Ovary (tissue), 3 donors: Measurements from ENCODE around the gene APOL6.

Source experiments
- CTCF ChIP-seq, 3 donors: fragments of 450-650 bp in 2 of 3; fragments of 200-600 bp in 1 of 3; IDR thresholded peaks; one replicate each; pipeline versions ENCODE4 v1.5.1 to v1.8.0; 2016 to 2022; ENCODE audit warnings: antibody characterized with exemption in 3 of 3, mild to moderate bottlenecking in 1 of 3
- EP300 ChIP-seq: sonication (generic); formaldehyde crosslinking; IDR thresholded peaks from one replicate; pipeline ENCODE4 v1.6.1; 2017; ENCODE audit warnings: antibody characterized with exemption
- donor health status: DM: no; HTN: no; CAD: no.

DNA sequence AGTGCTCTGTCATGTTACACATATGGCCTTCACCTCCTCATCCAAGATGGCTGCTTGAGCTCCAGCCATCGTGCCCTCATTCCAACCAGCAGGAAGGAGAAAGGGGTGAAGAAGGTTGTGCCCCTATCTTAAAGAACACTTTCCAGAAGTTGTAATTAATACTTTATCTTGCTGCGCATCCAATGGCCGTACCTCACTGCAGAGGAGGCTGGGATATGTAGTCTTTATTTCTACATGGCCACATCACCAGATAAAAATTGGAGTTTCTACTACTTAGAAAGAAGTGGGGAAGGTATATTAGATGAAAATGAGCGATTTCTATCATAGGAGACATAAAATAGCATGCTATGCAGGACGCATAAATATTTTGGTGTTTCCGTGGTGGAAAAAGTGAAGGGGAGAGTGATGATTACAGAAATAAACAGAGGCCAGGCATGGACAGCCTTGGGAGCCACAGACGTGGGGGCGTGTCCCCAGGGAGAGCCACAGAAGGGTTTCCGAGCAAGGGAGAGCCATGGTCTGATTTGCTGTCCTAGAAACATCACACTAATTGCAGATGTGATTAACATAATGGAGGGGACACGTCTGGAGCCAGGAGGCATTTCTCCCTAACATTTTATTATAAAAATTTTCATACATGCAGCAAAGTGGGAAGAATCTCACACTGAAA is 22.3 kb upstream of the APOL6 start:
- TF ChIP-seq CTCF (IDR thresholded peaks at IDR 0.05), result no peak
- no peak for TF ChIP-seq EP300
